NCI-H1694 treated with DMSO at 0.1 percent for 48 hours (cell line): ENCODE data around the gene SPHK2.
"Not testable (repeated sequence)": the region's sequence is repeated elsewhere in the genome, so short reads cannot be mapped to it uniquely, and the experiment has no call there.

ENCODE experiments used
- DNase-seq: peaks from one replicate; lab custom pipeline; 2025; lab: John Stamatoyannopoulos, UW

The SPHK2 gene

GRCh38 chr19:48637449-48637947, 18.2 kb downstream of the SPHK2 start:
- DNase-seq = peak; percentile 98

GRCh38 chr19:48637948-48638830, 18.9 kb downstream of the SPHK2 start:
- DNase-seq = peak; percentile 91

GRCh38 chr19:48638831-48639381, 19.6 kb downstream of the SPHK2 start:
- no peak for DNase-seq

GRCh38 chr19:48639483-48640375, 20.4 kb downstream of the SPHK2 start:
- no peak for DNase-seq

- DNase-seq = no peak
Measured at GRCh38 chr19:48641850-48642249, 22.5 kb downstream of the SPHK2 start.

- no peak for DNase-seq
Measured at GRCh38 chr19:48642862-48643261, 23.6 kb downstream of the SPHK2 start.

- DNase-seq = no peak
Measured at GRCh38 chr19:48644355-48644754, 25.0 kb downstream of the SPHK2 start.

- peak; percentile 81 for DNase-seq
Measured at GRCh38 chr19:48644839-48645619, 25.7 kb downstream of the SPHK2 start.

GRCh38 chr19:48645620-48646000, 26.3 kb downstream of the SPHK2 start:
- no peak for DNase-seq

GRCh38 chr19:48646001-48646721, 26.9 kb downstream of the SPHK2 start, which contains the start of gene CA11:
Gene CA11 (minus strand): TSS chr19:48646187. CDS start chr19:48645632, 555 bp downstream.
- DNase-seq = peak; percentile 80

GRCh38 chr19:48646722-48647216, 27.5 kb downstream of the SPHK2 start:
- DNase-seq = peak; percentile 94

GRCh38 chr19:48648134-48648533, 28.8 kb downstream of the SPHK2 start:
- DNase-seq = peak; percentile 87

- no peak for DNase-seq
Measured at GRCh38 chr19:48650974-48651682, 31.8 kb downstream of the SPHK2 start.

GRCh38 chr19:48651683-48652048, 32.4 kb downstream of the SPHK2 start:
- DNase-seq = no peak

GRCh38 chr19:48654299-48655059, 35.2 kb downstream of the SPHK2 start:
- DNase-seq = peak; percentile 99

- DNase-seq = peak; percentile 51
Measured at GRCh38 chr19:48656840-48657474, 37.7 kb downstream of the SPHK2 start.

- not testable (repeated sequence) for DNase-seq
Measured at GRCh38 chr19:48657828-48658227, 38.5 kb downstream of the SPHK2 start.

- no peak for DNase-seq
Measured at GRCh38 chr19:48658483-48658882, 39.2 kb downstream of the SPHK2 start.

GRCh38 chr19:48659768-48660167, 40.5 kb downstream of the SPHK2 start:
- no peak for DNase-seq
